HEK293 (cell line): ENCODE results near the gene ME3.

Experiments
- CTCF ChIA-PET: fragments of 350-600 bp; formaldehyde crosslinking; extraction: SDS; loops from one replicate; lab custom pipeline; 2021; ENCODE audit warnings: antibody characterized with exemption; lab: Yijun Ruan, JAX
- POLR2A ChIA-PET: fragments of 300-600 bp; formaldehyde crosslinking; extraction: SDS; loops from one replicate; lab custom pipeline; 2020; ENCODE audit warnings: antibody characterized with exemption, inconsistent platforms; lab: Yijun Ruan, JAX
- H3K27ac ChIP-seq: fragments of 200-500 bp; sonication (Bioruptor generic); 2 replicates; pipeline ENCODE4 v1.5.1; 2014; ENCODE audit warnings: low read depth, low read length, control low read depth, inconsistent platforms; ENCODE audit errors: extremely low read depth
- H3K36me3 ChIP-seq, 2 experiments: fragments of 200-500 bp in 1 of 2; sonication (Bioruptor generic) in 1 of 2; 1 replicate in 1 of 2; 2 replicates in 1 of 2; pipeline ENCODE4 v1.5.1; 2014 to 2017; ENCODE audit warnings: inconsistent platforms in 2 of 2, low read length in 2 of 2; ENCODE audit not compliant: control insufficient read depth in 2 of 2, insufficient read depth in 1 of 2
- H3K4me1 ChIP-seq: fragments of 200-500 bp; sonication (Bioruptor generic); 2 replicates; pipeline ENCODE4 v1.5.1; 2014; ENCODE audit warnings: mild to moderate bottlenecking, low read length, inconsistent platforms; ENCODE audit not compliant: control insufficient read depth, insufficient read depth
- H3K4me3 ChIP-seq: 2 replicates; pipeline ENCODE4 v1.5.1; 2011; ENCODE audit warnings: low read depth, mild to moderate bottlenecking, control low read depth, low read length, moderate library complexity
- H3K9me3 ChIP-seq: fragments of 200-500 bp; sonication (Bioruptor generic); 2 replicates; pipeline ENCODE4 v1.5.1; 2014; ENCODE audit warnings: low read depth, low read length, inconsistent platforms; ENCODE audit not compliant: control insufficient read depth, insufficient read depth
- BCL11A ChIP-seq: fragments of 450-650 bp; formaldehyde crosslinking; IDR thresholded peaks from 2 replicates; pipeline ENCODE4 v1.5.1; 2016; ENCODE audit warnings: low read depth, missing biosample characterization, missing genetic modification characterization
- HOXC10 ChIP-seq: sonication (generic); formaldehyde crosslinking; IDR thresholded peaks from 2 replicates; pipeline ENCODE4 v1.8.1; 2023; ENCODE audit warnings: mild to moderate bottlenecking, missing genetic modification reagents
- KLF1 ChIP-seq: fragments of 450-650 bp; formaldehyde crosslinking; IDR thresholded peaks from 2 replicates; pipeline ENCODE4 v1.5.1; 2016; ENCODE audit warnings: missing biosample characterization, missing genetic modification characterization
- MYNN ChIP-seq: fragments of 450-650 bp; formaldehyde crosslinking; IDR thresholded peaks from 2 replicates; pipeline ENCODE4 v1.5.1; 2016; ENCODE audit warnings: missing biosample characterization, missing genetic modification characterization, borderline replicate concordance
- PBX3 ChIP-seq: sonication (generic); formaldehyde crosslinking; IDR thresholded peaks from 2 replicates; pipeline ENCODE4 v1.8.1; 2022; ENCODE audit warnings: mild to moderate bottlenecking, moderate library complexity, missing genetic modification reagents
- SALL2 ChIP-seq: fragments of 450-650 bp; formaldehyde crosslinking; IDR thresholded peaks from 2 replicates; pipeline ENCODE4 v1.5.0; 2017; ENCODE audit warnings: missing biosample characterization, mild to moderate bottlenecking, missing genetic modification characterization, borderline replicate concordance
- ZBTB17 ChIP-seq: fragments of 450-650 bp; formaldehyde crosslinking; IDR thresholded peaks from 2 replicates; pipeline ENCODE4 v1.5.1; 2016; ENCODE audit warnings: missing biosample characterization, missing genetic modification characterization
- ZBTB49 ChIP-seq: fragments of 450-650 bp; formaldehyde crosslinking; IDR thresholded peaks from 2 replicates; pipeline ENCODE4 v1.5.1; 2016; ENCODE audit warnings: missing biosample characterization, missing genetic modification characterization, low read depth
- ZBTB7A ChIP-seq: fragments of 450-650 bp; formaldehyde crosslinking; IDR thresholded peaks from 2 replicates; pipeline ENCODE4 v1.5.1; 2016; ENCODE audit warnings: low read depth, missing biosample characterization, missing genetic modification characterization
- ZFHX2 ChIP-seq: fragments of 450-650 bp; formaldehyde crosslinking; conservative IDR thresholded peaks from 2 replicates; pipeline ENCODE4 v1.5.1; 2016; ENCODE audit warnings: missing biosample characterization, missing genetic modification characterization
- ZFP41 ChIP-seq: fragments of 450-650 bp; formaldehyde crosslinking; IDR thresholded peaks from 2 replicates; pipeline ENCODE4 v1.5.1; 2016; ENCODE audit warnings: missing biosample characterization, missing genetic modification characterization, borderline replicate concordance
- ZFP69B ChIP-seq: fragments of 450-650 bp; formaldehyde crosslinking; IDR thresholded peaks from 2 replicates; pipeline ENCODE4 v1.5.1; 2016; ENCODE audit warnings: missing biosample characterization, missing genetic modification characterization
- ZIC2 ChIP-seq: fragments of 450-650 bp; formaldehyde crosslinking; IDR thresholded peaks from 2 replicates; pipeline ENCODE4 v1.5.1; 2016; ENCODE audit warnings: missing biosample characterization, missing genetic modification characterization
- ZNF112 ChIP-seq: fragments of 450-650 bp; formaldehyde crosslinking; IDR thresholded peaks from 2 replicates; pipeline ENCODE4 v1.5.0; 2017; ENCODE audit warnings: missing biosample characterization, missing genetic modification characterization
- ZNF114 ChIP-seq: fragments of 450-650 bp; formaldehyde crosslinking; IDR thresholded peaks from 2 replicates; pipeline ENCODE4 v1.5.0; 2017; ENCODE audit warnings: missing biosample characterization, missing genetic modification characterization
- ZNF133 ChIP-seq: fragments of 450-650 bp; formaldehyde crosslinking; IDR thresholded peaks from 2 replicates; pipeline ENCODE4 v1.5.1; 2016; ENCODE audit warnings: missing biosample characterization, missing genetic modification characterization
- ZNF366 ChIP-seq: fragments of 450-650 bp; formaldehyde crosslinking; conservative IDR thresholded peaks from 2 replicates; pipeline ENCODE4 v1.5.1; 2016; ENCODE audit warnings: missing biosample characterization, missing genetic modification characterization
- ZNF423 ChIP-seq: fragments of 450-650 bp; formaldehyde crosslinking; IDR thresholded peaks from 2 replicates; pipeline ENCODE4 v1.5.1; 2016; ENCODE audit warnings: missing biosample characterization, missing genetic modification characterization
- ZNF426 ChIP-seq: fragments of 450-650 bp; formaldehyde crosslinking; IDR thresholded peaks from 2 replicates; pipeline ENCODE4 v1.5.1; 2017; ENCODE audit warnings: missing biosample characterization, missing genetic modification characterization, mild to moderate bottlenecking, inconsistent platforms, moderate library complexity
- ZNF48 ChIP-seq: fragments of 450-650 bp; formaldehyde crosslinking; IDR thresholded peaks from 2 replicates; pipeline ENCODE4 v1.5.1; 2016; ENCODE audit warnings: missing biosample characterization, missing genetic modification characterization
- ZNF548 ChIP-seq: fragments of 450-650 bp; formaldehyde crosslinking; IDR thresholded peaks from 2 replicates; pipeline ENCODE4 v1.5.1; 2016; ENCODE audit warnings: missing biosample characterization, missing genetic modification characterization
- ZNF791 ChIP-seq: fragments of 450-650 bp; formaldehyde crosslinking; IDR thresholded peaks from 2 replicates; pipeline ENCODE4 v1.5.1; 2016; ENCODE audit warnings: missing biosample characterization, missing genetic modification characterization
- ZNF843 ChIP-seq: fragments of 450-650 bp; formaldehyde crosslinking; IDR thresholded peaks from 2 replicates; pipeline ENCODE4 v1.5.1; 2016; ENCODE audit warnings: missing biosample characterization, missing genetic modification characterization
- ZSCAN16 ChIP-seq: fragments of 450-650 bp; formaldehyde crosslinking; IDR thresholded peaks from 2 replicates; pipeline ENCODE4 v1.5.1; 2016; ENCODE audit warnings: missing biosample characterization, missing genetic modification characterization
- ZSCAN23 ChIP-seq: fragments of 450-650 bp; formaldehyde crosslinking; IDR thresholded peaks from 2 replicates; pipeline ENCODE4 v1.5.1; 2016; ENCODE audit warnings: missing biosample characterization, missing genetic modification characterization
- ZSCAN4 ChIP-seq: fragments of 450-650 bp; formaldehyde crosslinking; IDR thresholded peaks from 2 replicates; pipeline ENCODE4 v1.5.1; 2017; ENCODE audit warnings: missing biosample characterization, missing genetic modification characterization

The ME3 gene

GRCh38 chr11:86548271-86548917 is 124.0 kb downstream of the ME3 start (continued):
- TF ChIP-seq ZBTB49, result no peak
- TF ChIP-seq ZNF114 (tag by site-specific recombination), result no peak
- TF ChIP-seq ZNF133, result no peak
- TF ChIP-seq ZFP69B (tag by site-specific recombination), result no peak
- TF ChIP-seq ZSCAN4, result no peak
- no peak for TF ChIP-seq ZNF426
- no peak for TF ChIP-seq BCL11A
- TF ChIP-seq HOXC10 (CRISPR knock-in tag), result no peak

GRCh38 chr11:86547727-86548126 is 124.7 kb downstream of the ME3 start:
- H3K4me3 ChIP-seq, result no peak overlapping the region
- no peak for TF ChIP-seq ZNF548 (tag by site-specific recombination)
- TF ChIP-seq ZSCAN23 (tag by site-specific recombination), result no peak
- no peak for TF ChIP-seq ZNF843 (tag by site-specific recombination)
- TF ChIP-seq SALL2 (tag by site-specific recombination), result no peak
- no peak for TF ChIP-seq KLF1 (tag by site-specific recombination)
- no peak for TF ChIP-seq ZBTB17 (tag by site-specific recombination)
- no peak for TF ChIP-seq ZFP69B (tag by site-specific recombination)
- no peak for TF ChIP-seq ZNF791 (tag by site-specific recombination)
- TF ChIP-seq ZFP41 (tag by site-specific recombination), result no peak
- no peak for TF ChIP-seq ZNF133
- no peak for TF ChIP-seq MYNN (tag by site-specific recombination)
- TF ChIP-seq ZNF366 (tag by site-specific recombination), result no peak
- no peak for TF ChIP-seq ZBTB7A (tag by site-specific recombination)
- no peak for TF ChIP-seq ZFHX2 (tag by site-specific recombination)
- no peak for TF ChIP-seq ZNF423
- no peak for TF ChIP-seq ZNF112 (tag by site-specific recombination)
- TF ChIP-seq ZIC2 (tag by site-specific recombination), result no peak
- TF ChIP-seq ZNF48 (tag by site-specific recombination), result no peak
- no peak for TF ChIP-seq PBX3 (CRISPR knock-in tag)
- TF ChIP-seq ZSCAN16 (tag by site-specific recombination), result no peak
- H3K36me3 ChIP-seq, result no peaks in the 10 kb centered on the region
- H3K9me3 ChIP-seq, result no peaks in the 10 kb centered on the region
- H3K27ac ChIP-seq, result no peak overlapping the region
- H3K4me1 ChIP-seq, result no peaks in the 10 kb centered on the region
- ChIA-PET POLR2A (no interaction called here), CTCF (interaction anchor here (0.8 to 0.9 kb wide), 2 partner anchors 10 to 24 kb away, joined by 3 read pairs; no protein-coding TSS in a partner anchor)
